Esophagus squamous epithelium (tissue), 4 donors: ENCODE measurements around the gene JARID2.

Experiments
- POLR2A ChIP-seq, 4 donors: fragments of 450-650 bp; IDR thresholded peaks; one replicate each; pipeline ENCODE4 v1.6.1; 2017; ENCODE audit warnings: antibody characterized with exemption in 4 of 4, mild to moderate bottlenecking in 4 of 4, moderate library complexity in 3 of 4
- TF ChIP-seq, protein P1 (sequence below), 6 experiments: fragments of 450-650 bp in 4 of 6; fragments of 200-600 bp in 2 of 6; sonication (generic) in 2 of 6; IDR thresholded peaks; one replicate each; pipeline ENCODE4 v1.5.1; 2016 to 2019; ENCODE audit warnings: antibody characterized with exemption in 6 of 6, mild to moderate bottlenecking in 4 of 6, moderate library complexity in 4 of 6

DNA sequence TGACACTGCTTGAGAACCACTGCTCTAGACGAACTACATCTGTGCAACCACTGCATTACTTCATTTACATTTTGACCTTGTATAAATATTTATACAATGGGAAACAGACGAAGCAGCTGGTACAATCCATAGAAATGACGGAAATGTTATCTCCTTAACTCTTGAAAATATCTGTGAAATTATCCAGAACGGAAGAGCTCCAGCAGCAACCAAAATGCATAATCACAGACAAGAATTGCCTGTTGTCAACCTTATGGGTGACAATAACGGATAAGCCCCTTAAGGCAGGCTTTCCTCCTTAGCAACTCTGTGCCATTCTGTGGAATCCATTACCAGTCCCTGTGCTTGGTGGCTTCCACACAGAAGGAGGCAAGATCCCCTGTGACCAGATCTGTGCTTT is 301.5 kb downstream of the JARID2 start:
- TF ChIP-seq, protein P1, sequence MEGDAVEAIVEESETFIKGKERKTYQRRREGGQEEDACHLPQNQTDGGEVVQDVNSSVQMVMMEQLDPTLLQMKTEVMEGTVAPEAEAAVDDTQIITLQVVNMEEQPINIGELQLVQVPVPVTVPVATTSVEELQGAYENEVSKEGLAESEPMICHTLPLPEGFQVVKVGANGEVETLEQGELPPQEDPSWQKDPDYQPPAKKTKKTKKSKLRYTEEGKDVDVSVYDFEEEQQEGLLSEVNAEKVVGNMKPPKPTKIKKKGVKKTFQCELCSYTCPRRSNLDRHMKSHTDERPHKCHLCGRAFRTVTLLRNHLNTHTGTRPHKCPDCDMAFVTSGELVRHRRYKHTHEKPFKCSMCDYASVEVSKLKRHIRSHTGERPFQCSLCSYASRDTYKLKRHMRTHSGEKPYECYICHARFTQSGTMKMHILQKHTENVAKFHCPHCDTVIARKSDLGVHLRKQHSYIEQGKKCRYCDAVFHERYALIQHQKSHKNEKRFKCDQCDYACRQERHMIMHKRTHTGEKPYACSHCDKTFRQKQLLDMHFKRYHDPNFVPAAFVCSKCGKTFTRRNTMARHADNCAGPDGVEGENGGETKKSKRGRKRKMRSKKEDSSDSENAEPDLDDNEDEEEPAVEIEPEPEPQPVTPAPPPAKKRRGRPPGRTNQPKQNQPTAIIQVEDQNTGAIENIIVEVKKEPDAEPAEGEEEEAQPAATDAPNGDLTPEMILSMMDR (IDR thresholded peaks at IDR 0.05), result no peak
- no peak for TF ChIP-seq POLR2A (IDR thresholded peaks at IDR 0.05)
